Gastroesophageal sphincter (tissue), 4 donors: Measurements from ENCODE around the gene SDHAF2. TPM values are rescaled to one million over a fixed set of nuclear protein-coding genes. Genes with fewer than 3 reads are reported as not detected.

Experiments used
- ATAC-seq: fragments of 150-250 bp; one replicate; pipeline ENCODE4 v1.9.1; 2016; ENCODE audit warnings: mild to moderate bottlenecking, moderate library complexity
- H3K27ac ChIP-seq, 4 donors: fragments of 200-600 bp; sonication (generic) in 3 of 4; 1 replicate in 3 of 4; 2 replicates in 1 of 4; pipeline ENCODE4 v1.5.1; 2016 to 2019
- H3K27me3 ChIP-seq: fragments of 200-600 bp; sonication (generic); one replicate; pipeline ENCODE4 v1.5.1; 2019
- H3K36me3 ChIP-seq, 2 donors: fragments of 200-600 bp; sonication (generic); one replicate each; pipeline ENCODE4 v1.5.1; 2019; ENCODE audit warnings: control low read depth in 1 of 2
- H3K4me1 ChIP-seq, 3 donors: fragments of 200-600 bp; sonication (generic); 1 replicate in 2 of 3; 2 replicates in 1 of 3; pipeline ENCODE4 v1.5.1; 2016 to 2019; ENCODE audit warnings: control low read depth in 2 of 3
- H3K4me3 ChIP-seq, 2 donors: fragments of 200-600 bp; sonication (generic); one replicate each; pipeline ENCODE4 v1.5.1; 2019; ENCODE audit warnings: mild to moderate bottlenecking in 1 of 2, moderate library complexity in 1 of 2
- H3K9me3 ChIP-seq, 3 donors: fragments of 200-600 bp; sonication (generic); one replicate each; pipeline ENCODE4 v1.5.1; 2017 to 2019; ENCODE audit warnings: control low read depth in 2 of 3
- CTCF ChIP-seq, 4 experiments: fragments of 200-600 bp in 2 of 4; fragments of 450-650 bp in 2 of 4; sonication (generic) in 1 of 4; IDR thresholded peaks; one replicate each; pipeline ENCODE4 v1.5.1; 2017 to 2019; ENCODE audit warnings: antibody characterized with exemption in 4 of 4, mild to moderate bottlenecking in 2 of 4, moderate library complexity in 2 of 4
- EP300 ChIP-seq: sonication (generic); formaldehyde crosslinking; IDR thresholded peaks from one replicate; pipeline ENCODE4 v1.6.1; 2017; ENCODE audit warnings: antibody characterized with exemption, mild to moderate bottlenecking
- POLR2A ChIP-seq, 2 donors: fragments of 450-650 bp; IDR thresholded peaks; one replicate each; pipeline ENCODE4 v1.6.1; 2017; ENCODE audit warnings: antibody characterized with exemption in 2 of 2, mild to moderate bottlenecking in 2 of 2, moderate library complexity in 1 of 2
- POLR2AphosphoS5 ChIP-seq: sonication (generic); formaldehyde crosslinking; IDR thresholded peaks from one replicate; pipeline ENCODE4 v1.6.1; 2017; ENCODE audit warnings: antibody characterized with exemption
- WGBS, 2 donors: methylation state at CpG; one replicate each; pipeline ENCODE4 v1.1.5; 2018; ENCODE audit warnings: low coverage in 1 of 2; 5-methylcytosine and 5-hydroxymethylcytosine counted together
- total RNA-seq, 4 donors: library from RNA; depleted of rRNA; stranded (reverse); fragments of >200 nt; gene quantifications; one replicate each; pipeline ENCODE4 v1.1.0, GENCODE V29; 2016

Gene SDHAF2
- total RNA-seq, 4 donors from 2014 or later = 32.5 to 71.1 (median 48.3) TPM

GRCh38 chr11:61447601-61448551, 18.0 kb downstream of the SDHAF2 start:
- 19 to 40% methylated on average over 10 to 12 of the region's 12 CpGs for WGBS, 2 donors
- Histone ChIP-seq H3K9me3 (no peaks in the 10 kb centered on the region), H3K27ac (peak overlapping the region; percentile 35 to 75 (median 66)), H3K36me3 (peaks cover 0 to 89% of the 10 kb centered on the region in 2 donors), H3K4me1 (peaks cover 10 to 44% (median 32%) of the 10 kb centered on the region in 3 donors), H3K4me3 (no peak overlapping the region), H3K27me3 (no peaks in the 10 kb centered on the region)
- ATAC-seq = peak; percentile 26
- TF ChIP-seq POLR2AphosphoS5 = peak; percentile 80
- TF ChIP-seq CTCF (IDR thresholded peaks at IDR 0.05) = no peak

- TF ChIP-seq POLR2A (IDR thresholded peaks at IDR 0.05) = no peak
- TF ChIP-seq CTCF (IDR thresholded peaks at IDR 0.05) = no peak
- no peak for TF ChIP-seq EP300
- WGBS, 2 donors = 22 to 52% methylated on average over 4 to 5 of the region's 7 CpGs
- Histone ChIP-seq H3K36me3 (peaks cover 0 to 90% of the 10 kb centered on the region in 2 donors), H3K4me3 (no peak overlapping the region), H3K9me3 (no peaks in the 10 kb centered on the region), H3K27me3 (no peaks in the 10 kb centered on the region), H3K4me1 (peaks cover 10 to 47% (median 32%) of the 10 kb centered on the region in 3 donors), H3K27ac (peak overlapping the region; percentile 21 to 75 (median 66))
- ATAC-seq = no peak
These were observed 18.6 kb downstream of the SDHAF2 start for GRCh38 chr11:61448552-61448927.

- 100% methylated on average over 1 to 2 of the region's 2 CpGs for WGBS, 2 donors
- H3K36me3 ChIP-seq = peaks cover 0 to 66% of the 10 kb centered on the region in 2 donors
- no peak for TF ChIP-seq EP300
- TF ChIP-seq POLR2A (IDR thresholded peaks at IDR 0.05) = no peak
- no peak for TF ChIP-seq CTCF (IDR thresholded peaks at IDR 0.05)
- no peak for TF ChIP-seq POLR2AphosphoS5
- ATAC-seq = no peak
- no peak overlapping the region for H3K27ac ChIP-seq
- H3K27me3 ChIP-seq = no peaks in the 10 kb centered on the region
- peaks cover 5 to 36% (median 10%) of the 10 kb centered on the region in 3 donors for H3K4me1 ChIP-seq
- no peaks in the 10 kb centered on the region for H3K9me3 ChIP-seq
- no peak overlapping the region for H3K4me3 ChIP-seq
These were observed 22.9 kb downstream of the SDHAF2 start for GRCh38 chr11:61452825-61453224.

- Histone ChIP-seq H3K27me3 (no peaks in the 10 kb centered on the region), H3K9me3 (no peaks in the 10 kb centered on the region), H3K27ac (peak overlapping the region in 2 of 4 donors; percentile 7 to 48), H3K4me1 (peaks cover 0 to 27% (median 4%) of the 10 kb centered on the region in 3 donors), H3K36me3 (peaks cover 0 to 57% of the 10 kb centered on the region in 2 donors), H3K4me3 (no peak overlapping the region)
- TF ChIP-seq POLR2A (IDR thresholded peaks at IDR 0.05) (no peak), CTCF (IDR thresholded peaks at IDR 0.05) (no peak), POLR2AphosphoS5 (no peak), EP300 (no peak)
- WGBS, 2 donors = 9% methylated on average over 3 of the region's 3 CpGs; no CpG with 5 or more reads in 1 of the 2 donors
- ATAC-seq = no peak
These were observed 23.8 kb downstream of the SDHAF2 start for GRCh38 chr11:61453695-61454094.

GRCh38 chr11:61454520-61454919, 24.6 kb downstream of the SDHAF2 start:
- H3K27me3 ChIP-seq = no peaks in the 10 kb centered on the region
- H3K27ac ChIP-seq = peak overlapping the region in 2 of 4 donors; percentile 7 to 48
- peaks cover 0 to 51% of the 10 kb centered on the region in 2 donors for H3K36me3 ChIP-seq
- H3K4me1 ChIP-seq = peaks cover 0 to 19% (median 0%) of the 10 kb centered on the region in 3 donors
- no peak overlapping the region for H3K4me3 ChIP-seq
- no peak for TF ChIP-seq POLR2A (IDR thresholded peaks at IDR 0.05)
- TF ChIP-seq CTCF (IDR thresholded peaks at IDR 0.05) = no peak
- TF ChIP-seq EP300 = no peak
- no peak for TF ChIP-seq POLR2AphosphoS5
- 60 to 84% methylated on average over 1 to 7 of the region's 7 CpGs for WGBS, 2 donors
- no peak for ATAC-seq
- no peaks in the 10 kb centered on the region for H3K9me3 ChIP-seq
